Mammary epithelial cell (primary cell): ENCODE results near the gene MED25.

Experiments
- CTCF ChIP-seq, 2 donors: IDR thresholded peaks in 1 of 2; conservative IDR thresholded peaks in 1 of 2; 2 replicates each; pipeline ENCODE4 v1.5.1; 2011 to 2012; ENCODE audit warnings: inconsistent platforms in 2 of 2, low read length in 2 of 2, mild to moderate bottlenecking in 2 of 2, control low read depth in 1 of 2, low read depth in 1 of 2; ENCODE audit not compliant: insufficient read depth in 1 of 2; ENCODE audit errors: extremely low read depth in 1 of 2
- EZH2 ChIP-seq: IDR thresholded peaks from 2 replicates; pipeline ENCODE4 v1.6.1; 2012; ENCODE audit warnings: low read length, inconsistent platforms, borderline replicate concordance

- TF ChIP-seq CTCF (conservative IDR thresholded peaks at IDR 0.05 in 1 of 2, IDR thresholded peaks at IDR 0.05 in 1 of 2; ENCODE audit: extremely low read depth in 1 of 2, insufficient read depth in 1 of 2, low read depth in 1 of 2, low read length in 2 of 2): no peak
- no peak for TF ChIP-seq EZH2
Observed at GRCh38 chr19:49827034-49827433, 8.9 kb downstream of the MED25 start.
